H1 (cell line): ENCODE measurements around the gene PPA2. TPM values are rescaled to one million over a fixed set of nuclear protein-coding genes. Genes with fewer than 3 reads are reported as not detected.

Source experiments
- CTCF ChIA-PET: fragments of 300-600 bp; sonication (Branson Sonifier 250); formaldehyde crosslinking; loops from one replicate; lab custom pipeline; 2021; ENCODE audit not compliant: partially characterized antibody; lab: Charles Lee
- POLR2A ChIA-PET: fragments of 300-600 bp; sonication (Branson Sonifier 250); formaldehyde crosslinking; loops from one replicate; lab custom pipeline; 2021; ENCODE audit warnings: inconsistent platforms; ENCODE audit not compliant: partially characterized antibody; lab: Charles Lee
- DNase-seq, 2 experiments: peaks; one replicate each; pipeline versions ENCODE4 v3.0.0 to v3.0.0-alpha.2; 2010 to 2022; ENCODE audit warnings: low spot score in 2 of 2, low read depth in 1 of 2, mixed read lengths in 1 of 2
- FAIRE-seq: peaks from 2 replicates; lab custom pipeline; 2011; peaks lifted over from hg19 to GRCh38; lab: Jason Lieb, UNC
- H2AFZ ChIP-seq: 2 replicates; pipeline ENCODE4 v1.8.1; 2012; ENCODE audit warnings: low read length, inconsistent platforms
- H2AK5ac ChIP-seq: 2 replicates; pipeline ENCODE4 v1.6.1; 2013; ENCODE audit warnings: low read depth, low read length
- H2BK120ac ChIP-seq: replicated peaks from 2 replicates; pipeline ENCODE3; 2013; ENCODE audit warnings: low read depth, low read length, inconsistent platforms
- H2BK12ac ChIP-seq: 2 replicates; pipeline ENCODE4 v1.6.1; 2013; ENCODE audit warnings: low read depth, low read length
- H2BK15ac ChIP-seq: 2 replicates; pipeline ENCODE4 v1.6.1; 2013; ENCODE audit warnings: low read length
- H2BK20ac ChIP-seq: 2 replicates; pipeline ENCODE4 v1.6.1; 2013; ENCODE audit warnings: low read length
- H2BK5ac ChIP-seq: 2 replicates; pipeline ENCODE4 v1.6.1; 2013; ENCODE audit warnings: low read depth, low read length
- H3K14ac ChIP-seq: 2 replicates; pipeline ENCODE4 v1.6.1; 2013; ENCODE audit warnings: inconsistent platforms; ENCODE audit not compliant: insufficient read length
- H3K18ac ChIP-seq: 2 replicates; pipeline ENCODE4 v1.6.1; 2013; ENCODE audit warnings: low read length; ENCODE audit errors: extremely low read depth
- H3K23ac ChIP-seq: 2 replicates; pipeline ENCODE4 v1.6.1; 2013; ENCODE audit warnings: inconsistent platforms; ENCODE audit not compliant: insufficient read length
- H3K23me2 ChIP-seq: 2 replicates; pipeline ENCODE4 v1.6.1; 2013; ENCODE audit warnings: low read depth, low read length
- H3K27ac ChIP-seq: 2 replicates; pipeline ENCODE4 v1.6.1; 2011; ENCODE audit warnings: low read depth, low read length, inconsistent platforms
- H3K27me3 ChIP-seq, 4 experiments: replicated peaks in 1 of 4; 1 replicate in 1 of 4; 2 replicates in 3 of 4; pipeline versions ENCODE4 v1.6.1 to v1.8.1; 2011 to 2013; ENCODE audit warnings: low read length in 3 of 4, mild to moderate bottlenecking in 3 of 4, inconsistent platforms in 2 of 4, mixed read lengths in 2 of 4, moderate library complexity in 1 of 4; ENCODE audit not compliant: control insufficient read depth in 3 of 4, insufficient read depth in 3 of 4; ENCODE audit errors: extremely low read depth in 1 of 4
- H3K36me3 ChIP-seq, 4 experiments: 2 replicates each; pipeline versions ENCODE4 v1.6.1 to v1.8.1; 2011 to 2013; ENCODE audit warnings: mild to moderate bottlenecking in 4 of 4, low read length in 3 of 4, moderate library complexity in 2 of 4, control low read depth in 1 of 4, inconsistent platforms in 1 of 4; ENCODE audit not compliant: insufficient read depth in 4 of 4, control insufficient read depth in 2 of 4
- H3K4ac ChIP-seq: replicated peaks from 2 replicates; pipeline ENCODE3; 2013; ENCODE audit warnings: low read length, low read depth, mixed read lengths, inconsistent platforms; ENCODE audit not compliant: insufficient read length
- H3K4me1 ChIP-seq, 4 experiments: replicated peaks in 1 of 4; 1 replicate in 1 of 4; 2 replicates in 3 of 4; pipeline versions ENCODE4 v1.6.1 to v1.8.1; 2011 to 2013; ENCODE audit warnings: low read length in 3 of 4, inconsistent platforms in 2 of 4, mixed read lengths in 1 of 4; ENCODE audit not compliant: insufficient read depth in 4 of 4, control insufficient read depth in 3 of 4
- H3K4me2 ChIP-seq, 2 experiments: 2 replicates each; pipeline versions ENCODE4 v1.6.1 to v1.8.1; 2011 to 2013; ENCODE audit warnings: low read depth in 2 of 2, low read length in 2 of 2, control low read depth in 1 of 2, inconsistent platforms in 1 of 2, mild to moderate bottlenecking in 1 of 2; ENCODE audit not compliant: insufficient read depth in 1 of 2
- H3K4me3 ChIP-seq, 4 experiments: fragments of 200-600, 300-600 bp in 1 of 4; sonication (generic), shearing (Covaris generic), sonication (Bioruptor Twin) in 1 of 4; 2 replicates each; pipeline versions ENCODE4 v1.5.1 to v1.8.1; 2011 to 2016; ENCODE audit warnings: low read length in 4 of 4, low read depth in 3 of 4, control low read depth in 2 of 4, inconsistent platforms in 2 of 4, mild to moderate bottlenecking in 2 of 4, mixed read lengths in 1 of 4, moderate library complexity in 1 of 4; ENCODE audit not compliant: insufficient read depth in 2 of 4; ENCODE audit errors: extremely low read depth in 1 of 4
- H3K56ac ChIP-seq: replicated peaks from 2 replicates; pipeline ENCODE3; 2013; ENCODE audit warnings: low read depth, mild to moderate bottlenecking, mixed read lengths, low read length, inconsistent platforms; ENCODE audit not compliant: insufficient read length
- H3K79me1 ChIP-seq: 2 replicates; pipeline ENCODE4 v1.6.1; 2013; ENCODE audit warnings: low read depth, low read length, control low read depth
- H3K79me2 ChIP-seq, 2 experiments: 2 replicates each; pipeline versions ENCODE4 v1.6.1 to v1.8.1; 2012 to 2013; ENCODE audit warnings: low read length in 2 of 2, mild to moderate bottlenecking in 2 of 2, inconsistent platforms in 1 of 2; ENCODE audit not compliant: insufficient read depth in 2 of 2, control insufficient read depth in 1 of 2
- H3K9ac ChIP-seq, 4 experiments: replicated peaks in 1 of 4; 1 replicate in 1 of 4; 2 replicates in 3 of 4; pipeline versions ENCODE4 v1.6.1 to v1.8.1; 2011 to 2013; ENCODE audit warnings: low read depth in 3 of 4, low read length in 3 of 4, control low read depth in 2 of 4, mild to moderate bottlenecking in 2 of 4, moderate library complexity in 2 of 4, inconsistent platforms in 1 of 4; ENCODE audit errors: extremely low read depth in 1 of 4
- H3K9me3 ChIP-seq, 2 experiments: 2 replicates each; pipeline versions ENCODE4 v1.6.1 to v1.8.1; 2012 to 2013; ENCODE audit warnings: mild to moderate bottlenecking in 2 of 2, moderate library complexity in 2 of 2, control low read depth in 1 of 2, inconsistent platforms in 1 of 2, low read depth in 1 of 2, low read length in 1 of 2, mixed read lengths in 1 of 2; ENCODE audit not compliant: insufficient read depth in 2 of 2
- H4K20me1 ChIP-seq, 2 experiments: replicated peaks in 1 of 2; 2 replicates each; pipeline versions ENCODE3 to v1.8.1; 2011 to 2013; ENCODE audit warnings: inconsistent platforms in 2 of 2, low read length in 2 of 2, mild to moderate bottlenecking in 1 of 2; ENCODE audit not compliant: insufficient read depth in 2 of 2, control insufficient read depth in 1 of 2
- H4K5ac ChIP-seq: 2 replicates; pipeline ENCODE4 v1.6.1; 2013; ENCODE audit warnings: low read length, low read depth, mixed read lengths, inconsistent platforms; ENCODE audit not compliant: insufficient read length
- H4K8ac ChIP-seq: 2 replicates; pipeline ENCODE4 v1.8.0; 2013; ENCODE audit warnings: mild to moderate bottlenecking, moderate library complexity, low read length, inconsistent platforms; ENCODE audit not compliant: insufficient read depth; ENCODE audit errors: extremely low read depth
- H4K91ac ChIP-seq: replicated peaks from 2 replicates; pipeline ENCODE3; 2013; ENCODE audit warnings: low read length, mixed read lengths, inconsistent platforms; ENCODE audit not compliant: insufficient read length
- GTF2F1 ChIP-seq: IDR thresholded peaks from 2 replicates; pipeline ENCODE4 v1.6.1; 2012; ENCODE audit warnings: low read depth, low read length, improper control_type of control experiment, borderline replicate concordance
- NANOG ChIP-seq: IDR thresholded peaks from 2 replicates; pipeline ENCODE4 v1.6.1; 2011; ENCODE audit warnings: low read length, low read depth, mild to moderate bottlenecking, inconsistent platforms; ENCODE audit not compliant: insufficient read depth, poor library complexity, severe bottlenecking
- RBBP5 ChIP-seq: IDR thresholded peaks from 2 replicates; pipeline ENCODE4 v1.7.1; 2012; ENCODE audit warnings: low read depth, mild to moderate bottlenecking, inconsistent platforms, low read length, moderate library complexity, borderline replicate concordance
- SIRT6 ChIP-seq: IDR thresholded peaks from one replicate; pipeline ENCODE4 v1.7.1; 2012; ENCODE audit warnings: low read length, inconsistent platforms
- TAF1 ChIP-seq: IDR thresholded peaks from 2 replicates; pipeline ENCODE4 v1.6.1; 2011; ENCODE audit warnings: mild to moderate bottlenecking, low read depth, low read length
- TCF12 ChIP-seq: IDR thresholded peaks from 2 replicates; pipeline ENCODE4 v1.6.1; 2011; ENCODE audit warnings: low read depth, mild to moderate bottlenecking, low read length
- ZNF274 ChIP-seq: IDR thresholded peaks from 2 replicates; pipeline ENCODE4 v1.7.0; 2012; ENCODE audit warnings: low read length, borderline replicate concordance; ENCODE audit errors: extremely low read depth
- WGBS, 2 experiments: shearing (Covaris generic) in 1 of 2; methylation state at CpG; one replicate each; pipeline versions ENCODE4 v1.1.6 to v1.1.7; 2013 to 2015; ENCODE audit warnings: low lambda C conversion rate in 2 of 2, mixed read lengths in 2 of 2, inconsistent platforms in 1 of 2, low coverage in 1 of 2, missing lambda C conversion rate in 1 of 2; ENCODE audit not compliant: insufficient replicate concordance in 2 of 2, insufficient coverage in 1 of 2, insufficient read length in 1 of 2; ENCODE audit errors: extremely low coverage in 1 of 2, missing lambda C conversion rate in 1 of 2; 5-methylcytosine and 5-hydroxymethylcytosine counted together
- polyA plus RNA-seq, 7 experiments: library from polyadenylated mRNA; depleted of rRNA in 3 of 7; stranded (reverse) in 5 of 7; unstranded in 2 of 7; fragments of >200 nt in 5 of 7; fragments of 200-250 nt in 2 of 7; gene quantifications; 1 replicate in 5 of 7; 2 replicates in 1 of 7; 4 replicates in 1 of 7; pipeline versions ENCODE4 v1.2.1 to v1.2.3, GENCODE V29; 2011 to 2013; ENCODE audit warnings: missing spikeins in 2 of 7, mixed read lengths in 2 of 7
- total RNA-seq: library from RNA; stranded (reverse); fragmentation: NEBNext Ultra II Directional; extraction: Animal tissue kit (Norgen Biotek cat#: 25700); gene quantifications from 2 replicates; pipeline ENCODE4 v1.2.1, GENCODE V29; 2021

PPA2 gene
- total and polyA plus RNA-seq, 2 of the 8 experiments (the other 6 are each of a cell fraction or from before 2014, with no cell fraction given): 24.9 to 62.7 TPM

DNA sequence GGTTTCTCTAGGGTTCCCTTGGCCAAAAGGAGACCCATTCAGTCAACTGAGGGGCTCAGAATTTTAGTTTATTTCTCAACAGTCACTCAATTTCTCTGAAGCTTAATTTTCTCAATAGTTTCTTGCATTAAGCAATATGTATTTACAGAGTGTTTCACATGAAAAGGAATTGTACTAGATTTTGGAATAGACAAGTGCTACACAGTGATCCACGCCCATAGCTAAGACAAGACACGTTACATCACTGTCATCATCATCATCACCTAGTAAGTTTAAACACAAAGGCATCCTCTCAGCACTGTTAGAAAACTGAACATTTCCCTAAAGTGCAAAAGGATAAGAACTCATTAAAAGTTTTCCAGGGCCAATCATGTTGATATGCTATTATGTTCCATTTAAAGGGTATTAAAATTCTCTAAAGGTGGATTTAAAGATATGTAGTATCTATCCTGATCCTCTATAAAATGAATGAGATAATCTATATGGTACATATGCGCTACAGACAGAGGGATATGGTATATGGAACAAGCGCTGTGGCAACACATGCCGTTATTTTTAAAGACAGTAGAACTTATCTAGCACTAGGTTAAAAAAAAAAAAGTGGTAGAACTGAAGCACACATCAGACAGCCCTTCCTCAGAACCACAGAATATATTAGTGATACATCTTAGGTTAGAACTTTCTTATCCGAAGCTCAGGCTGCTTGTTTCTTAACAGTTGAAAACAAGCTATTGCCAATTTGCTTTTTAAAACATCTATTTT lies 12.1 kb downstream of the PPA2 start:
- no peaks in the 10 kb centered on the region for H3K23me2 ChIP-seq
- H3K9ac ChIP-seq: no peak overlapping the region
- H2BK12ac ChIP-seq: no peak overlapping the region
- H3K36me3 ChIP-seq: peaks cover 0 to 13% (median 0%) of the 10 kb centered on the region in 4 experiments; a peak in 1 of 8 replicates
- H4K20me1 ChIP-seq: peaks cover 0 to 1% of the 10 kb centered on the region in 2 experiments
- no peak overlapping the region for H4K5ac ChIP-seq
- H4K91ac ChIP-seq: no peak overlapping the region
- no peak overlapping the region for H3K4me2 ChIP-seq
- H4K8ac ChIP-seq: no peak overlapping the region
- no peak overlapping the region for H2BK120ac ChIP-seq
- H3K56ac ChIP-seq: no peak overlapping the region
- no peak overlapping the region for H2AFZ ChIP-seq
- no peak overlapping the region for H2AK5ac ChIP-seq
- no peak overlapping the region for H2BK20ac ChIP-seq
- POLR2A ChIA-PET: interaction anchor here (0.7 kb wide), 1 partner anchor 335 kb away, joined by 3 read pairs; no protein-coding TSS in a partner anchor
- H3K79me2 ChIP-seq: peaks cover 0 to 19% of the 10 kb centered on the region in 2 experiments; a peak in 2 of 4 replicates
- no peak overlapping the region for H3K4me3 ChIP-seq
- no peaks in the 10 kb centered on the region for H3K4me1 ChIP-seq
- H3K18ac ChIP-seq: no peak overlapping the region
- CTCF ChIA-PET: interaction anchor here (0.6 to 1.1 kb wide), 5 partner anchors 123 to 530 kb away, joined by 3 to 5 read pairs (median 3); partner anchors contain the start of gene TET2
- no peak overlapping the region for H3K27ac ChIP-seq
- H3K27me3 ChIP-seq: no peaks in the 10 kb centered on the region
- no peaks in the 10 kb centered on the region for H3K9me3 ChIP-seq
- H3K14ac ChIP-seq: no peak overlapping the region
- no peak for DNase-seq
- H2BK15ac ChIP-seq: no peak overlapping the region
- no peak for TF ChIP-seq SIRT6
- TF ChIP-seq GTF2F1: no peak
- TF ChIP-seq NANOG: no peak
- no peak for TF ChIP-seq TAF1
- TF ChIP-seq TCF12: no peak
- TF ChIP-seq ZNF274: no peak
- TF ChIP-seq RBBP5: no peak
- no peak for FAIRE-seq
- no peak overlapping the region for H3K23ac ChIP-seq
- no peak overlapping the region for H2BK5ac ChIP-seq
- WGBS, 2 experiments: 92% methylated on average over 6 of the region's 6 CpGs; no CpG with 5 or more reads in 1 of the 2 experiments
- H3K4ac ChIP-seq: no peak overlapping the region
- peaks cover 2% of the 10 kb centered on the region; the same call in 1 of the 2 replicates for H3K79me1 ChIP-seq
